Activated naive CD4-positive, alpha-beta T cell treated with anti-CD3 and anti-CD28 coated beads, Interleukin-2, amount 50 U/mL, for 24 hours (primary cell): ENCODE measurements around the gene GARIN3.
"Not testable (repeated sequence)": the region's sequence is repeated elsewhere in the genome, so short reads cannot be mapped to it uniquely, and the experiment has no call there.

Experiments used
- H3K27ac Mint-ChIP-seq: one replicate; pipeline ENCODE4 v1.8.0; 2021; ENCODE audit warnings: mild to moderate bottlenecking, mixed read lengths
- H3K27me3 Mint-ChIP-seq: one replicate; pipeline ENCODE4 v1.8.0; 2021; ENCODE audit warnings: mixed read lengths
- H3K36me3 Mint-ChIP-seq: one replicate; pipeline ENCODE4 v1.8.0; 2021; ENCODE audit warnings: mixed read lengths
- H3K4me1 Mint-ChIP-seq: one replicate; pipeline ENCODE4 v1.8.0; 2021; ENCODE audit warnings: mixed read lengths
- H3K4me3 Mint-ChIP-seq: one replicate; pipeline ENCODE4 v1.8.0; 2021; ENCODE audit warnings: mild to moderate bottlenecking, mixed read lengths
- H3K9me3 Mint-ChIP-seq: one replicate; pipeline ENCODE4 v1.8.0; 2021; ENCODE audit warnings: mixed read lengths

GARIN3 gene

DNA sequence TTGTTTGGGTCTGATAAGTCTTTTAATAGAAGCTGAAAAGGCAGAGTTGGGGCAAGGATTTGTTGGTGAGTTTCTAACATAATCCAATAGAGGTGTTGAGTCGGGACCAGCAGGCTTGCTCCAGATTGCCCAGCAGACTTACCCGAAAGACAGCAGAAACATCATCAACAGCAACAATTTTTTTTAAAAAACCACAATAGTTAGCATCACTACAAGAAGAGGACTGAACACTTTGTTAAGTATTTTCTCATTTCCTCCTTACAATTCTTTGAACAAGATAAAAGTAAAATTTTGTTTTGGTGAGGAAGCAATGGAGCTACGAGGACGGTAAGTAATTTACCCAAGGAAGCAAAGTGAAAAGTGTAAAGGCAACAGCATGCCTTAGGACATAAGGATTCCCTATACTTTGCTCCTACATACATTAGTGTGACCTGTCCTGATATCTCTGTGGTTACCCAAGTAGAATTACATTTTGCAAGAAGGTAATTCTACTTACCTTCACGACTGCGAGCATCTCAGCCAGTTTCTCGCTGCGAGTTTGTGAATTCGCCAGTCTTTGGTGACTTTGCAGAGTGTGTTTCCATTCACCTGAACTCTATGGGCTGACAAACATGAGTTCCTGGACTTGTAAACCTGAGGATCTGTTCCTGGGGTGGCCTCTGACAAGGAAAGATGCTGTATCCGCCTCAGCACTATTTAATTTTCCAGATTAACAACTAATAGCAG lies 27.8 kb upstream of the GARIN3 start:
- H3K4me1 Mint-ChIP-seq = peaks cover 96% of the 10 kb centered on the region
- no peaks in the 10 kb centered on the region for H3K27me3 Mint-ChIP-seq
- no peaks in the 10 kb centered on the region for H3K9me3 Mint-ChIP-seq
- H3K27ac Mint-ChIP-seq = peak overlapping the region; percentile 98
- H3K4me3 Mint-ChIP-seq = peak overlapping the region; percentile 86
- H3K36me3 Mint-ChIP-seq = peaks cover 60% of the 10 kb centered on the region

DNA sequence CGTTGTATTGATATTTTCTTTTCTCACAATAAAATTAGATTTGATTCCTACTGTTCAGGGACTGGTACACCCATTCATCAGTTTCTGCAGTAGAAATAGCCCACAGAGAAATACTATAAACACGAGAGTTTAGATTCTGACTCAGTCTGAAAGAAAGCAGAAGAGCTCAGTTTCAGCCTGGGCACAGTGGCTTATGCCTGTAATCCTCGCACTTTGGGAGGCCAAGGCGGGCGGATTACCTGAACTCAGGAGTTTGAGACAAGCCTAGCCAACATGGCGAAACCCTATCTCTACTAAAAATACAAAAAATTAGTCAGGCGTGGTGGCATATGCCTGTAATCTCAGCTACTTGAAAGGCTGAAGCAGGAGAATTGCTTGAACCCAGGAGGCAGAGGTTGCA lies 23.2 kb upstream of the GARIN3 start:
- H3K9me3 Mint-ChIP-seq = no peaks in the 10 kb centered on the region
- H3K4me3 Mint-ChIP-seq = peak overlapping the region; percentile 96
- H3K27ac Mint-ChIP-seq = peak overlapping the region; percentile 100
- peaks cover 61% of the 10 kb centered on the region for H3K36me3 Mint-ChIP-seq
- H3K4me1 Mint-ChIP-seq = peaks cover 82% of the 10 kb centered on the region
- H3K27me3 Mint-ChIP-seq = no peaks in the 10 kb centered on the region

DNA sequence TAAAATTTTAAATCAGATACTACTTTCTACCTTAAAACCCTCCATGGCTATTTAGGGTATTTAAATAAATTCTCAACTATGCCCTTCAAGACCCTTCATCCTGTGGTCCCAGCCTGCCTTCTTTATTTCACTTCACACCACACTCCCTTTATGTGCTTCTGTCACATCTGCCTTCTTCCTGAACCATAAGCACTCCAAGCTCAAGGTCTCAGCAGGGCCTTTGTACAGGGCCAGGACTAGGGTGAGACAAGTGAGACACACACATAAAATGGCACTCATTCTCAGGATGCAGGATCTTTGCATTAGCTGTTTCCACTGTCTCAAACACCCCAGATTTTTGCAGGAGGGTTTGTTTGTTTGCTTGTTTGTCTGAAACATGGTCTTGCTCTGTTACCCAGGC lies 22.2 kb upstream of the GARIN3 start:
- no peaks in the 10 kb centered on the region for H3K9me3 Mint-ChIP-seq
- H3K4me1 Mint-ChIP-seq = peaks cover 73% of the 10 kb centered on the region
- peak overlapping the region; percentile 96 for H3K4me3 Mint-ChIP-seq
- no peaks in the 10 kb centered on the region for H3K27me3 Mint-ChIP-seq
- peaks cover 63% of the 10 kb centered on the region for H3K36me3 Mint-ChIP-seq
- H3K27ac Mint-ChIP-seq = peak overlapping the region; percentile 100

DNA sequence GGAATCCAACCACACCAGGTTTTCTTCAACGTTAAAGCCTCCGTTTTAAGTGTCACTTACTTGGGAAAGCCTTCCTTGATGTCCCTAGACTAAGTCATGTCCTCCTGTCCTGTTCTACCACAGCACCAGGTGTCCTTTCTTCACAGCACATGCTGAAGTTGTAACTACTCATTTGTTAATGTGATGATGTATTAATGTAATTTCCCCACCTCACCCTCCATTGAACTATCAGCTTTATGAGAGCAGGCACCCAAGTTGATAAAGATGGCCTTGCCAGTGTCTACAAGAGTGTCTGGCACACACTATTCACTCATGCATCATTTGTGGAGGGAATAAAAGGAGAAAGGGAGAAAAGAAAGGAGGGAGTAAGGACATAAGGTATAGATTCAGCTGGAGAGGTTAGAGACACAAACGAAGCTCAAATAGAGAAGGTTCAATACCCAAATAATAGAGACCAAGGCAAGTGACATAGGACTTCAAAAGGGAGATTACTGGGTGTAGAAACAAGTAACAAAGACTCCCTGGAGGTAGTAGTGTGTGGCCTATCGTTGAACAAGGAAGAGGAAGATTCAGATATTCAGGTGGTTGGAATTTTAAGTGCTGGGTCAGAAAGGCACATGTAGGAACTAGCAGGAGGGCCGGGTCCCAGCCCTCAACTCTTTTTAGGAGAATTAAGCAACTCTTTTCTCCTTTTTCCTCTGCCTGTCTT lies 21.1 kb upstream of the GARIN3 start:
- peak overlapping the region; percentile 96 for H3K4me3 Mint-ChIP-seq
- no peaks in the 10 kb centered on the region for H3K9me3 Mint-ChIP-seq
- H3K4me1 Mint-ChIP-seq = peaks cover 62% of the 10 kb centered on the region
- H3K27me3 Mint-ChIP-seq = no peaks in the 10 kb centered on the region
- H3K27ac Mint-ChIP-seq = peak overlapping the region; percentile 100
- peaks cover 62% of the 10 kb centered on the region for H3K36me3 Mint-ChIP-seq

DNA sequence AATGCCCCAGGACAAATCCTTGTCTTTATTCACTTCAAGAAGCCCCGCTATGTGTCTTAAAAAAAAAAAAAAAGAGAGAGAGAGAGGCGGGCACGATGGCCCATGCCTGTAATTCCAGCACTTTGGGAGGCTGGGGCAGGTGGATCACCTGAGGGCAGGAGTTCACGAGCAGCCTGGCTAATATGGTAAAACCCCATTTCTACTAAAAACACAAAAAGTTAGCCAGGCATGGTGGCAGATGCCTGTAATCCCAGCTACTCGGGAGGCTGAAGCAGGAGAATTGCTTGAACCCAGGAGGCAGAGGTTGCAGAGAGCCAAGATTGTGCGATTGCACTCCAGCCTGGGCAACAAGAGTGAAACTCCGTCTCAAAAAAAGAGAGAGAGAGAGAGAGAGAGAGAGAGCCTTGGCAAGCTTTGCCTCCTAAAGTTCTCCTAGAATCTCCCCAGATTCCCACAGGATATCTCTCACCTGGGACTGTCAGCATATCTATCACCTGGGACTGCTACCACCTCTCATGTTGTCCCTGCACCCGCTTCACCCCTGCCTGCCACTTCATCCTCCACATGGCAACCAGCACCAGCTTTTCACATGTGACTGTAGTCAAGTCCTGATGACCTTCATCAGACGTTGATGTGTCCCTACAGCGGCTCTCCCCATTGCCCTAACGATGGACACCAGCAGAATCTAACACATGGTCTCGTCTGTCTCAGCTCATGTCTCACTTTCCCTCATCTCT lies 20.4 kb upstream of the GARIN3 start:
- H3K9me3 Mint-ChIP-seq = no peaks in the 10 kb centered on the region
- H3K27ac Mint-ChIP-seq = peak overlapping the region; percentile 100
- peak overlapping the region; percentile 96 for H3K4me3 Mint-ChIP-seq
- H3K36me3 Mint-ChIP-seq = peaks cover 62% of the 10 kb centered on the region
- H3K27me3 Mint-ChIP-seq = no peaks in the 10 kb centered on the region
- H3K4me1 Mint-ChIP-seq = peaks cover 55% of the 10 kb centered on the region

DNA sequence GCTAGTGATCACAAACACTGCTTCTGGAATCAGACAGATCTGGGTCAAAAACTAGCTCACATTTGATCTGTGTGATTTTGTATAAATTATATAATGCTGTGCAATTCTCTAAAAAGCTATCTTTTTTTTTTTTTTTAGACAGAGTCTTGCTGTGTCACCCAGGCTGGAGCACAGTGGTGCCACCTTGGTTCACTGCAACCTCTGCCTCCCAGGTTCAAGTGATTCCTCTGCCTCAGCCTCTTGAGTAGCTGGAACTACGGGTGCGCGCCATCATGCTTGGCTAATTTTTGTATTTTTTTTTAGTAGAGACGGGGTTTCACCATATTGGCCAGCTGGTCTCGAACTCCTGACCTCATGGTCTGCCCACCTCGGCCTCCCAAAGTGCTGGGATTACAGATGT lies 19.1 kb upstream of the GARIN3 start:
- H3K36me3 Mint-ChIP-seq = peaks cover 56% of the 10 kb centered on the region
- peak overlapping the region; percentile 92 for H3K27ac Mint-ChIP-seq
- peak overlapping the region; percentile 96 for H3K4me3 Mint-ChIP-seq
- H3K27me3 Mint-ChIP-seq, H3K9me3 Mint-ChIP-seq: not testable (repeated sequence)
- peaks cover 47% of the 10 kb centered on the region for H3K4me1 Mint-ChIP-seq

DNA sequence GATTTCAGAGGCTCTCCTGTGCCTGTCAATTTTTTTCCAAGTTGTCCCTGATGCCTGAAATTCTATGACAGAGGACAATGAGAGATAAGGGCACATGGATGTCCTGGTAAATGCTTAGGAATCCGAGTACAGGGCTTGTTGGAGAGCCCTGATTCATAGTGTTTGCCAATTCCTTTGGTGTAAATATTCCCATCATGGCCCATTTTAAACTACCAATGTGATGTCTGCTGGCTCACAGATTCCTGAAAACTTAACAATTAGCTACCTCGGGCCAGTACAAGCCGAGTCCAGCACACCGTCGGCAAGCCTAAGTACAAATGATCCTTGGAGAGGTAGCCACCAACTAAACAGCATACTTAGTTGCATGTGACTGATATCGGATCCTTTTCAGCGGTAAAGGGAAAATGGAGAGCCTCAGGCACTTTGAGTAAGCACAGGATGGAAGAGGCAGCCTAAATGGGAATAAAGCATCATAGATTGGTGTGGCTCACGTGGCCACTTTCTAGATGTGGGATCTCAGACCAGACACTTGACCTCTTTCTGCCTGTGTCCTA lies 18.1 kb upstream of the GARIN3 start:
- no peaks in the 10 kb centered on the region for H3K27me3 Mint-ChIP-seq
- H3K4me3 Mint-ChIP-seq = peak overlapping the region; percentile 96
- peaks cover 47% of the 10 kb centered on the region for H3K4me1 Mint-ChIP-seq
- H3K36me3 Mint-ChIP-seq = peaks cover 53% of the 10 kb centered on the region
- H3K9me3 Mint-ChIP-seq = no peaks in the 10 kb centered on the region
- H3K27ac Mint-ChIP-seq = peak overlapping the region; percentile 92

DNA sequence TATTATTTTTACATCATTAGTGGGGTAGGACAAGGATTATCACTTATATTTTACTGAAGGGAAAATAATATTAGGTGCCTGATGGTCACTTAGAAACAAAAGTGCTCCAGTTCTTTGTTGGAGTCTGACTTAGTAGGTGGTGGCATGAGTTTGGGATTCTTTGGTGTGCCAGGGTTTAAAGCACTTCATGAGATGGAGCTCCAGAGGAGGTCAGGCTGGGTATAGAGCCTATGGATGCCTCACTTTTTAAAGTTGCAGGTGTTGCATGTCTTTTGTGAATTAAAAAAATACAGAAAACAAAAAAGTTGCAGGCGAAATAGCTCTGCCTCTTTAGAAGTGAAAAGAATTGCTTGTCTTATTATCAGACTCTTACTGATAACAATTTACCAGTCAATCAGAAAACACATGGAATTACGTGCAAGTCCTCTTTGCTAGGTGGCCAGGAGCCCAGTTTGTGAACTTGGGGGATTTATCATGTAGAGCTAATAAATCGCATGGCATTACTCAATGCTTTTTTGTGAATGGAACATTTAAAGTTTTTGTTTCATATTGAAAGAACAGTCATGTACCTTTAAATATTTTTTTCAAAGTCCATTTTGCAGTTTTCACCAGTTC lies 16.2 kb upstream of the GARIN3 start:
- Mint-ChIP-seq H3K4me3 (peak overlapping the region; percentile 96), H3K4me1 (peaks cover 48% of the 10 kb centered on the region), H3K27me3 (no peaks in the 10 kb centered on the region), H3K27ac (peak overlapping the region; percentile 99), H3K9me3 (no peaks in the 10 kb centered on the region), H3K36me3 (peaks cover 43% of the 10 kb centered on the region)

DNA sequence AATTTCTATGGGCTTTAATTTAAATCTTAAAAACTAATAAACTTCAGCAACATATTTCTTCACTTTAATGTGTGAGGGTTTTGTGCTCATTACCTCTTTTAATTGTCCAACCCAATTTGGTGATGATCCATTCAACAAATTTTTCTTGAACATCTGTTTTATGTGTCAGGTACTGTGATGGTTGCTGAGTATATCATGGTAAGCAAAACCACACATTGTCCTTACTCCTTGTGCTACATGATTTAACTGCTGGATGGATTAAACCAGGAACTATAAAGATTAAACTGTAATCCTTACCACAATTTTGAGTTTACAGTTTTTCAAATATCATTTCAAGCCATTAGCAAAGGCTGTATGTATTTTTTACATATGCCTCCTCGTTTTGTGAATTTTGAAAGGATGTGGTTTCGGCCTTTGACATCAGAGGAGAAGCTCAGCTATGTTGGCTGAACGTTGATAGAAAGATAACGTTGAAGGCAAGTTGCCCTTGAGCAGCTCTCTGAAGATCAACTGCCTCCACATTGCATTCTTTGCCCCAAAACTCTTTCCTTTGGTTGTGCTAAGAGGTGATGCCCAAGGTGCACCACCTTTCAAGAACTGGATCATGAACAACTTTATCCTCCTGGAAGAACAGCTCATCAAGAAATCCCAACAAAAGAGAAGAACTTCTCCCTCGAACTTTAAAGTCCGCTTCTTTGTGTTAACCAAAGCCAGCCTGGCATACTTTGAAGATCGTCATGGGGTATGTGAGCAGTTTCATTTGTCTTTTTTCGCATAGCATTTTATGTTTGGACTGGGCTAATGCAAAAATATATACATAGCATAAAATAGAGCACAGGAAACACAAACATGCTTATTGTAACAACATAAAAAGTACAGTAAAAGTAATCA lies 14.6 kb upstream of the GARIN3 start, which contains the start of gene ITK:
Gene ITK (plus strand): TSS at position 467 of the 891 bp plus-strand sequence. CDS start 138 bp downstream, at position 605.
- Mint-ChIP-seq H3K27ac (peak within 1 kb of the TSS; percentile 99), H3K36me3 (peaks cover 31% of the 10 kb centered on the region), H3K4me3 (peak within 1 kb of the TSS; percentile 96), H3K9me3 (no peaks in the 10 kb centered on the region), H3K27me3 (no peaks in the 10 kb centered on the region), H3K4me1 (peaks cover 43% of the 10 kb centered on the region)

DNA sequence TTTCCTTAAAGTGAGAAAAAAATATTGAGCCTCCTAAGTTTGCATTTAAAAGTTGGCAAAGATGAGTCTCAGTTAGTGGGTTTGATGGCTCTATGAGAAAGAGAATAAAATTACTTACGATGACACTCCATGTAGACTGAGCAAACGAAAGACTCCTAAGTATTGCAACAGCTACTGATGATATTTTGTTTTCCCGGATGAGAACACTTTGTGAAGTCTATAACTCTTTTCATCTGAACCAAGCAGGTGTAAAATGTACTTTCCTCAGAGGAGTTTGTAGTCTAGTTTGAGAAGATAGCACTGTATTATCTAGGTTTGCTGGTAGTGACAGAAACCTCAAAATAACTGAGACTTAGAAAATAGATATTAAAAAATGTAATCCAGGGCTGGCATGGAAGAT lies 12.9 kb upstream of the GARIN3 start:
- Mint-ChIP-seq H3K36me3 (peaks cover 27% of the 10 kb centered on the region), H3K9me3 (no peaks in the 10 kb centered on the region), H3K27ac (peak overlapping the region; percentile 98), H3K4me3 (peak overlapping the region; percentile 96), H3K4me1 (peaks cover 58% of the 10 kb centered on the region), H3K27me3 (no peaks in the 10 kb centered on the region)

DNA sequence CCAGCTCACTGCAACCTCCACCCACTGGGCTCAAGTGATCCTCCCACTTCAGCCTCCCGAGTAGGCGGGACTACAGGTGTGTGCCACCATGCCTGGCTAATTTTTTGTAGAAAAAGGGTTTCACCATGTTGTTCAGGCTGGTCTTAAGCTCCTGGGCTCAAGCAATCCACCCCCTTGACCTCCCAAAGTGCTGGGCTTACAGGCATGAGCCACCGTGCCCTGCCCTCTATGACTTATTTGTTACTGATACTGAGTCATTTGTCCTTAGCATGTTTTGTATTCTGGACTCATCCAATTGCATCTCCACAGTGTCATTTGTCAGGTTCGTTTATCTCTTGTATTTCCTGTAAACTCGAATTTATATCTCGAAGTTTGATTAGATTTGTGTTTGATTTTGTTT lies 11.9 kb upstream of the GARIN3 start:
- H3K4me1 Mint-ChIP-seq = peaks cover 64% of the 10 kb centered on the region
- no peaks in the 10 kb centered on the region for H3K27me3 Mint-ChIP-seq
- H3K4me3 Mint-ChIP-seq = peak overlapping the region; percentile 96
- H3K27ac Mint-ChIP-seq = peak overlapping the region; percentile 98
- no peaks in the 10 kb centered on the region for H3K9me3 Mint-ChIP-seq
- peaks cover 18% of the 10 kb centered on the region for H3K36me3 Mint-ChIP-seq

DNA sequence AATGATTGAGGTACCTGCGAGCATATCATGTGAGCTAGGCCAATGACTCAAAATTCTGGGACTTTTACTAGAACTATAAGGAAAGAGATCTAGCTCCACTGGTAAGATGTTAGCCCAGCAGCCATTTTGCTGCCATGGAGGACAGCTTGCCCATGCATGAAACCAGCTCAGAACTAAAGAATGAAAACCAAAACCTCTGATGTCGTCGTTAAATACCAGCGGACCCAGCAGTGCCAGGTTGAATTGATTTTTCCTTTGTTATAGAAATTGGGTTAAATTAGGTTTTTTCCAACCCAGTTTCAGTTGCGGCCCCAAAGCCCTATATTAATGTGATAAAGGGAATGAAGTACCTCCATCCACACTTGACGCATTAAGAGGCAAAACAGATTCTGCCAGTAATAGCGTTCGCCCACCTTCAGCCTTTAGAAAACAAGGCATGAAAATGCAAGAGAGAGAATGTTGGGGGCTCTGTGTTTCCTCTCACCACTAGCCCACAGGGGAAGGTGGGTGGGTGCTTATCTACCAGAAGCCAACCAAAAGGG lies 9.1 kb upstream of the GARIN3 start:
- H3K9me3 Mint-ChIP-seq = peaks cover 10% of the 10 kb centered on the region
- peak overlapping the region; percentile 60 for H3K4me3 Mint-ChIP-seq
- H3K36me3 Mint-ChIP-seq = peaks cover 5% of the 10 kb centered on the region
- H3K4me1 Mint-ChIP-seq = peaks cover 86% of the 10 kb centered on the region
- H3K27ac Mint-ChIP-seq = peak overlapping the region; percentile 93
- no peaks in the 10 kb centered on the region for H3K27me3 Mint-ChIP-seq

DNA sequence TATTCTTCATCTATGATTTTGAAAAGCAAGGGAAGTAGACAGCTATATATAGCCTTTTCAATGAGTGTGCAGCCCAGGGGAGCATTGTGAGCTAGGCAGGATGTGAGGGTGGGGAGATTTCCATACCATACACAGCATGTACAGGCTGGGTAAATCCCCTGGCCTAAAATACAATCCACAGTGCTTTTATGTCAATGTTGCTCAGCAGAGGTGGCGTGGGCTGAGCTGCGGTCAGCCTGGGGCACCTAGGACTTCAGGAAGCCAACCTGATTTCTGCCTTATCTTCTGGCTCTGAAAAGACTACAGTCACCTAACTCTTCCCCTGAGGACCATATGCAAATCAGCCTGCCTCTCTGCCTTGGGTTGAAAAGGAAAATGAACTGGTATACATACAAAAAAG lies 6.3 kb upstream of the GARIN3 start:
- H3K9me3 Mint-ChIP-seq = peaks cover 10% of the 10 kb centered on the region
- peak overlapping the region; percentile 95 for H3K27ac Mint-ChIP-seq
- peaks cover 2% of the 10 kb centered on the region for H3K36me3 Mint-ChIP-seq
- H3K4me3 Mint-ChIP-seq = peak overlapping the region; percentile 70
- peaks cover 87% of the 10 kb centered on the region for H3K4me1 Mint-ChIP-seq
- no peaks in the 10 kb centered on the region for H3K27me3 Mint-ChIP-seq

DNA sequence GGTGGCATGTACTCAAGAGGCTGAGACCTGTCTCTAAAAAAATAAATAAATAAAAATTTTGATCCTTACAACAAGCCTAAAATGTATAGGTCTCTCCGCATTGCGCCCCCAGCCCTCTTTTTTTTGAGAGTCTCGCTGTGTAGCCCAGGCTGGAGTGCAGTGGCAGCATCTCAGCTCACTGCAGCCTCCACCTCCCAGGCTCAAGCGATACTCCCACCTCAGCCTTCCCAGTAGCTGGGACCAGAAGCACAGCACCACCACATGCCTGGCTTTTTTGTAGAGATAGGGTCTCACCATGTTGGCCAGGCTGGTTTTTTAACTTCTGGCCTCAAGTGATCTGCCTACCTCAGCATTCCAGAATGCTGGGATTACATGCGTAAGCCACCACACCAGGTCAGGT lies 2.2 kb upstream of the GARIN3 start:
- Mint-ChIP-seq H3K4me3 (no peak overlapping the region), H3K4me1 (peaks cover 79% of the 10 kb centered on the region), H3K9me3 (peaks cover 10% of the 10 kb centered on the region), H3K36me3 (no peaks in the 10 kb centered on the region), H3K27me3 (no peaks in the 10 kb centered on the region), H3K27ac (peak overlapping the region; percentile 82)
